Adrenal gland (tissue), 12 donors: ENCODE measurements around the gene WNT2B. TPM values are rescaled to one million over a fixed set of nuclear protein-coding genes. Genes with fewer than 3 reads are reported as not detected.
"Not testable (repeated sequence)": the region's sequence is repeated elsewhere in the genome, so short reads cannot be mapped to it uniquely, and the experiment has no call there.

Source experiments
- DNase-seq, 7 donors: peaks; one replicate each; pipeline ENCODE4 v3.0.0-alpha.2; 2019 to 2020
- H3K27ac ChIP-seq, 5 donors: fragments of 200-600 bp; sonication (generic) in 4 of 5; 1 replicate in 3 of 5; 2 replicates in 2 of 5; pipeline versions ENCODE4 v1.5.1 to v1.8.0; 2016 to 2020; ENCODE audit warnings: mild to moderate bottlenecking in 1 of 5
- H3K27me3 ChIP-seq: fragments of 200-600 bp; 2 replicates; pipeline ENCODE4 v1.8.0; 2021
- H3K36me3 ChIP-seq, 2 donors: fragments of 200-600 bp; replicated peaks in 1 of 2; 1 replicate in 1 of 2; 2 replicates in 1 of 2; pipeline versions ENCODE4 v1.5.1 to v1.8.0; 2018 to 2022
- H3K4me1 ChIP-seq, 2 donors: fragments of 200-600 bp; replicated peaks in 1 of 2; 1 replicate in 1 of 2; 2 replicates in 1 of 2; pipeline versions ENCODE4 v1.5.1 to v1.8.0; 2018 to 2021
- H3K4me3 ChIP-seq, 4 donors: fragments of 200-600 bp; sonication (generic) in 3 of 4; one replicate each; pipeline ENCODE4 v1.5.1; 2016 to 2018
- H3K9me3 ChIP-seq, 3 donors: fragments of 200-600 bp; sonication (generic) in 1 of 3; replicated peaks in 1 of 3; 1 replicate in 2 of 3; 2 replicates in 1 of 3; pipeline versions ENCODE4 v1.5.1 to v1.8.0; 2016 to 2021
- POLR2A ChIP-seq, 2 donors: fragments of 450-650 bp; IDR thresholded peaks; one replicate each; pipeline ENCODE4 v1.6.1; 2017; ENCODE audit warnings: antibody characterized with exemption in 2 of 2, mild to moderate bottlenecking in 2 of 2, moderate library complexity in 1 of 2
- WGBS, 4 donors: extraction: QIAGEN DNeasy Blood & Tissue Kit in 2 of 4; methylation state at CpG; one replicate each; pipeline versions ENCODE4 v1.1.5 to v1.1.7; 2013 to 2017; 5-methylcytosine and 5-hydroxymethylcytosine counted together
- intact Hi-C, 2 donors: fragments of 100-400 bp; cut with DNase I; formaldehyde crosslinking; loops; one replicate each; pipeline versions ENCODE4 v1.14.1 to v1.15.0; 2022 to 2023
- polyA plus RNA-seq, 3 donors: library from polyadenylated mRNA; stranded (reverse); fragments of 200-250 nt in 2 of 3; fragments of 350-450 nt in 1 of 3; fragmentation: Illumina TruSeq in 1 of 3; extraction: RNeasy Lipid Tissue Mini Kit (QIAGEN cat#74804) in 1 of 3; gene quantifications; one replicate each; pipeline ENCODE4 v1.2.3, GENCODE V29; 2013 to 2014
- total RNA-seq, 9 donors: library from RNA; depleted of rRNA in 4 of 9; stranded (reverse); fragments of >200 nt in 4 of 9; fragments of 120-200 nt in 1 of 9; fragmentation: NEBNext Ultra II Directional in 1 of 9; extraction: Animal tissue kit (Norgen Biotek cat#: 25700) in 1 of 9; gene quantifications; one replicate each; pipeline versions ENCODE4 v1.1.0 to v1.2.4, GENCODE V29; 2013 to 2023
- TF ChIP-seq, protein P1 (sequence below), 6 experiments: fragments of 450-650 bp in 4 of 6; fragments of 200-600 bp in 2 of 6; sonication (generic) in 1 of 6; IDR thresholded peaks; 1 replicate in 5 of 6; 2 replicates in 1 of 6; pipeline versions ENCODE4 v1.5.1 to v1.8.0; 2016 to 2021; ENCODE audit warnings: antibody characterized with exemption in 6 of 6, mild to moderate bottlenecking in 2 of 6, moderate library complexity in 1 of 6
- donor health status: healthy with polysubstance abuse.
- donor health status: Bipolar disorder and iron deficiency.
- donor health status: DM: yes; HTN: yes; CAD: no.
- donor health status: DM: no; HTN: no; CAD: no.
- donor health status: DM: no; HTN: no; CAD: no.
- donor health status: DM: yes; HTN: yes; CAD: no.

Gene WNT2B
- total and polyA plus RNA-seq, 12 donors, result 0.63 to 8.1 (median 1.9) TPM

DNA sequence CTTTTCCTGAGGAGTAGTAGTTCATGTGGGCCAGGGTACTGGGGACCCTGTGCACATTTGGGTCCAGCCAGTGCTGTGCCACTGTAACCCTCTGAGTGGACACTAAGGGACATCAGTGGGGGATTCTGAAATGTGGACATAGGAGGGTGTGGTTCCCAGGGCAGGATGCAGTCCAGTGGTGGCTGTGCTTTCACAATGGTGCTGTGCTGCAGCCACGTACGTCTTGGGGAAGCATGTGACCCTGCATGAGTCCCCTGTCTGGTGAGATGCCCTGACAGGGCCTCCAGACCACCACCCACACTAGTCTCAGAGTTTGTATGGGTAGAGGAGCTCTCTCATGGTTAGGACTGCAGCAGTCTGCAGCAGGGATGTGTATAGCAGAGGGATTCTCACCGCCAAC lies 37.8 kb upstream of the WNT2B start:
- no peak for TF ChIP-seq POLR2A (IDR thresholded peaks at IDR 0.05)
- TF ChIP-seq, protein P1, sequence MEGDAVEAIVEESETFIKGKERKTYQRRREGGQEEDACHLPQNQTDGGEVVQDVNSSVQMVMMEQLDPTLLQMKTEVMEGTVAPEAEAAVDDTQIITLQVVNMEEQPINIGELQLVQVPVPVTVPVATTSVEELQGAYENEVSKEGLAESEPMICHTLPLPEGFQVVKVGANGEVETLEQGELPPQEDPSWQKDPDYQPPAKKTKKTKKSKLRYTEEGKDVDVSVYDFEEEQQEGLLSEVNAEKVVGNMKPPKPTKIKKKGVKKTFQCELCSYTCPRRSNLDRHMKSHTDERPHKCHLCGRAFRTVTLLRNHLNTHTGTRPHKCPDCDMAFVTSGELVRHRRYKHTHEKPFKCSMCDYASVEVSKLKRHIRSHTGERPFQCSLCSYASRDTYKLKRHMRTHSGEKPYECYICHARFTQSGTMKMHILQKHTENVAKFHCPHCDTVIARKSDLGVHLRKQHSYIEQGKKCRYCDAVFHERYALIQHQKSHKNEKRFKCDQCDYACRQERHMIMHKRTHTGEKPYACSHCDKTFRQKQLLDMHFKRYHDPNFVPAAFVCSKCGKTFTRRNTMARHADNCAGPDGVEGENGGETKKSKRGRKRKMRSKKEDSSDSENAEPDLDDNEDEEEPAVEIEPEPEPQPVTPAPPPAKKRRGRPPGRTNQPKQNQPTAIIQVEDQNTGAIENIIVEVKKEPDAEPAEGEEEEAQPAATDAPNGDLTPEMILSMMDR (IDR thresholded peaks at IDR 0.05), result no peak
- intact Hi-C loops, result no loop called here
- Histone ChIP-seq H3K4me1 (peaks cover 0 to 7% of the 10 kb centered on the region in 2 donors), H3K27ac (no peak overlapping the region), H3K4me3 (no peak overlapping the region), H3K36me3 (no peaks in the 10 kb centered on the region), H3K27me3 (no peaks in the 10 kb centered on the region), H3K9me3 (peaks cover 0 to 8% (median 0%) of the 10 kb centered on the region in 3 donors)
- no peak for DNase-seq
- WGBS, 4 donors, result 72 to 100% (median 77%) methylated on average over 1 to 3 of the region's 3 CpGs

DNA sequence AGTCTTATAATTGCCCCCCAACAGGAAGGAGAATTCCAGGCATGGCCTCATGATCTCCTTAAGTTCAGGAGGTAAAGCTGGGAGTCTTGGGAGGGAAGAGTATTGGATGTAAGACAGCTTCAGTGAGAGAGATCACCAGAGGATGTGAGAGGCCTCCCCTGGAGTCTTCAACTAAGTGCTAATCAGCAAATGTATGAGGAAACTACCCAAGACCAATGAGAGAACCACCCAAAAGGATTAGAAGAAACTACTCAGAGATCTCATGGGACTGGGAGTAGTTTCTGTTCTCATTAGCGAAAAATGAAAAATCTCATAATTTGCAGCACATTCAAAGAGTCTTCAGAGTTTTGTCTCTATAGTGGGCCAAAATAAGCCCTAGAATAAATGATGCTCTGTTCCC lies 36.6 kb upstream of the WNT2B start:
- peaks cover 0 to 8% (median 0%) of the 10 kb centered on the region in 3 donors for H3K9me3 ChIP-seq
- no peak overlapping the region for H3K4me3 ChIP-seq
- no peaks in the 10 kb centered on the region for H3K36me3 ChIP-seq
- H3K4me1 ChIP-seq, result no peaks in the 10 kb centered on the region
- DNase-seq, result no peak
- intact Hi-C loops, result no loop called here
- no peak for TF ChIP-seq POLR2A (IDR thresholded peaks at IDR 0.05)
- TF ChIP-seq, protein P1 (IDR thresholded peaks at IDR 0.05), result no peak
- H3K27me3 ChIP-seq, result no peaks in the 10 kb centered on the region
- H3K27ac ChIP-seq, result no peak overlapping the region
- 68 to 100% (median 87%) methylated on average over 1 of the region's 1 CpG for WGBS, 4 donors

DNA sequence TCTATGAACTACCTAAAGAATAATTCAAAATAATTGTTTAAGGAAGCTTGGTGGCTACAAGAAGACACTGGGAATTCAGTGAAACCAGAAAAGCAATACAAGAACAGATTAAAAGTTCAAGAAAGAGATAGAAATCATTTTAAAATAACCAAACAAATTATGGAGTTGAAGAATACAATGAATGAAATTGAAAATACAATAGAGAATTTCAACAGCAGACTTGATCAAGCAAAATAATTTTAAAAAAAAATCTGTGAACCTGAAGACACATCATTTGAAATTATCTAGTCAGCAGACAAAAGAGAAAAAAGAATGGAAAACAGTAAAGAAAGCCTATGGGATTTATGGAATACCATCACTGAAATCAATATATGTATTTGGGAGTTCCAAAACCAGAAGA lies 31.2 kb upstream of the WNT2B start:
- Histone ChIP-seq H3K4me3 (no peak overlapping the region), H3K27me3 (no peaks in the 10 kb centered on the region), H3K9me3 (peaks cover 0 to 8% (median 0%) of the 10 kb centered on the region in 3 donors), H3K4me1 (no peaks in the 10 kb centered on the region), H3K27ac (no peak overlapping the region), H3K36me3 (no peaks in the 10 kb centered on the region)
- intact Hi-C loops, result no loop called here
- no peak for DNase-seq
- no peak for TF ChIP-seq POLR2A (IDR thresholded peaks at IDR 0.05)
- TF ChIP-seq, protein P1 (IDR thresholded peaks at IDR 0.05), result no peak

DNA sequence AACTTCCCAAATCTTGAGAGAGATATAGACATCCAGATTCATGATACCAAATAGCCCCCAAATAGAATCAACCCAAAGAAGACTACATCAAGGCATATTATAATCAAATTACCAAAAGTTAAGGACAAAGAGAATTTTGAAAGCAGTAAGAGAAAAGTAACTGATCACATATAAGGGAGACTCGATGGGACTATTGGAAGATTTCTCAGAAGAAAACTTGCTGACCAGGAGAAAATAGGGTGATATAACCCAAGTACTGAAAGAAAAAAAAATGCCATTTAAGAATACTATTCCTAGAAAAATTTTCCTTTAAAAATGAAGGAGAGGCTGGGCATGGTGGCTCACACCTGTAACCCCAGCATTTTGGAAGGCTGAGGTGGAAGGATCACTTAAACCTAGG lies 30.5 kb upstream of the WNT2B start:
- Histone ChIP-seq H3K27me3 (no peaks in the 10 kb centered on the region), H3K27ac (no peak overlapping the region), H3K4me1 (no peaks in the 10 kb centered on the region), H3K9me3 (peaks cover 0 to 8% (median 0%) of the 10 kb centered on the region in 3 donors), H3K4me3 (no peak overlapping the region), H3K36me3 (no peaks in the 10 kb centered on the region)
- no peak for DNase-seq
- TF ChIP-seq POLR2A (IDR thresholded peaks at IDR 0.05), result no peak
- TF ChIP-seq, protein P1 (IDR thresholded peaks at IDR 0.05), result no peak
- intact Hi-C loops, result no loop called here
- WGBS, 4 donors, result 83 to 91% (median 89%) methylated on average over 1 of the region's 1 CpG

DNA sequence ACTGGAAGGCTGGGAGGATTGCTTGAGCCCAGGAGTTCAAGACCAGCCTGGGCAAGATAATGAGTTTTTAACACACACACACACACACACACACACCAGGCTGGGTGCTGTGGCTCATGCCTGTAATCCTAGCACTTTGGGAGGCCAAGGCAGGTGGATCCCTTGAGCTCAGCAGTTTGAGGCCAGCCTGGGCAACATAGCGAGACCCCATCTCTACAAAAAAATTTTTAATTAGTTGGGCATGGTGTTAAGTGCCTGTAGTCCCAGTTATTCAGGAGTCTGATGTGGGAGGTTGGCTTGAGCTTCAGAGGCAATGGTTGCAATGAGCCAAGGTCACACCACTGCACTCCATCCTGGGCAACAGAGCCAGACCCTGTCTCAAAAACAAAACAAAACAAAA lies 22.7 kb upstream of the WNT2B start:
- intact Hi-C loops, DNase-seq, H3K27me3 ChIP-seq, H3K36me3 ChIP-seq, H3K4me3 ChIP-seq, H3K9me3 ChIP-seq, H3K4me1 ChIP-seq, H3K27ac ChIP-seq: not testable (repeated sequence)
- 92 to 100% (median 100%) methylated on average over 1 of the region's 1 CpG for WGBS, 4 donors

DNA sequence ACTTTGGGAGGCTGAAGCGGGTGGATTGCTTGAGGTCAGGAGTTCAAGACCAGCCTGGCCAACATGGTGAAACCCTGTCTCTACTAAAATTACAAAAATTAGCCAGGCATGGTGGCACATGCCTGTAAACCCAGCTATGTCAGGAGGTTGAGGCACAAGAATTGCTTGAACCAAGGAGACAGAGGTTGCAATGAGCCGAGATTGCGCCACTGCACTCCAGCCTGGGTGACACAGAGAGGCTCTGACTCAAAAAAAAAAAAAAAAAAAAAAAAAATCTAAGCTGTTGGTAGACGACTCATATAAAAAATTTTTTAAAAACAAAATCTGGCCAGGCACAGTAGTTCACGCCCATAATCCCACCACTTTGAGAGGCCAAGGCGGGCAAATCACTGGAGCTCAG lies 21.1 kb upstream of the WNT2B start:
- intact Hi-C loops, H3K36me3 ChIP-seq, H3K9me3 ChIP-seq, H3K27ac ChIP-seq, H3K4me1 ChIP-seq, DNase-seq, H3K27me3 ChIP-seq, H3K4me3 ChIP-seq: not testable (repeated sequence)
- WGBS, 4 donors, result 79 to 90% (median 84%) methylated on average over 6 of the region's 6 CpGs
